Measurements from ENCODE around the gene TUBA1C.

DNA sequence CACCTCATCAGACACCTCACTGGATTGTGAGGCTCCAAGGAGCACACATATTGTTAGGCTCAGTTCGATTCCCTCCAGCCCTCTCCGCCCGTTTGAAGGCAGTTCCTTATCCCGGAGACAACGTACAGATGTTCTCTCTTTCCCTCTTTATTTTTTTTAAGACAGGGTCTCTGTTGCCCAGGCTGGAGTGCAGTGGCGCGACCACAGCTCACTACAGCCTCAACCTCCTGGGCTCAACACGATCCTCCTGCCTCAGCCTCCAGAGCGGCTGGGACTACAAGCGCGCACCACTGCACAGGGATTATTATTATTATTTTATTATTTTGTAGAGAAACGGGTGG, 57.5 kb downstream of the TUBA1C start:
- TF ChIP-seq, protein P1, sequence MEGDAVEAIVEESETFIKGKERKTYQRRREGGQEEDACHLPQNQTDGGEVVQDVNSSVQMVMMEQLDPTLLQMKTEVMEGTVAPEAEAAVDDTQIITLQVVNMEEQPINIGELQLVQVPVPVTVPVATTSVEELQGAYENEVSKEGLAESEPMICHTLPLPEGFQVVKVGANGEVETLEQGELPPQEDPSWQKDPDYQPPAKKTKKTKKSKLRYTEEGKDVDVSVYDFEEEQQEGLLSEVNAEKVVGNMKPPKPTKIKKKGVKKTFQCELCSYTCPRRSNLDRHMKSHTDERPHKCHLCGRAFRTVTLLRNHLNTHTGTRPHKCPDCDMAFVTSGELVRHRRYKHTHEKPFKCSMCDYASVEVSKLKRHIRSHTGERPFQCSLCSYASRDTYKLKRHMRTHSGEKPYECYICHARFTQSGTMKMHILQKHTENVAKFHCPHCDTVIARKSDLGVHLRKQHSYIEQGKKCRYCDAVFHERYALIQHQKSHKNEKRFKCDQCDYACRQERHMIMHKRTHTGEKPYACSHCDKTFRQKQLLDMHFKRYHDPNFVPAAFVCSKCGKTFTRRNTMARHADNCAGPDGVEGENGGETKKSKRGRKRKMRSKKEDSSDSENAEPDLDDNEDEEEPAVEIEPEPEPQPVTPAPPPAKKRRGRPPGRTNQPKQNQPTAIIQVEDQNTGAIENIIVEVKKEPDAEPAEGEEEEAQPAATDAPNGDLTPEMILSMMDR (optimal IDR thresholded peaks at IDR 0.05 in 1 of 3, IDR thresholded peaks at IDR 0.05 in 1 of 3, conservative IDR thresholded peaks at IDR 0.05 in 1 of 3; ENCODE audit: extremely low read depth in 1 of 3, insufficient read depth in 2 of 3, low read length in 3 of 3), result no peak
- TF ChIP-seq EZH2 (IDR thresholded peaks at IDR 0.05; ENCODE audit: low read length), result no peak
